ENCODE measurements around the gene RAB3C.
A peak's percentile ranks its signal among the peaks of the same experiment; 100 is the strongest.
"Not testable (repeated sequence)": the region's sequence is repeated elsewhere in the genome, so short reads cannot be mapped to it uniquely, and the experiment has no call there.

The RAB3C gene

GRCh38 chr5:58602889-58603288 is 20.0 kb downstream of the RAB3C start:
- DNase-seq: not testable (repeated sequence)

GRCh38 chr5:58606064-58606463 is 23.2 kb downstream of the RAB3C start:
- no peak for DNase-seq

- no peak for DNase-seq
Measured at GRCh38 chr5:58615972-58616371, 33.1 kb downstream of the RAB3C start.

- no peak for DNase-seq
Measured at GRCh38 chr5:58617241-58617640, 34.4 kb downstream of the RAB3C start.

GRCh38 chr5:58620336-58620735 is 37.5 kb downstream of the RAB3C start:
- no peak for DNase-seq

DNA sequence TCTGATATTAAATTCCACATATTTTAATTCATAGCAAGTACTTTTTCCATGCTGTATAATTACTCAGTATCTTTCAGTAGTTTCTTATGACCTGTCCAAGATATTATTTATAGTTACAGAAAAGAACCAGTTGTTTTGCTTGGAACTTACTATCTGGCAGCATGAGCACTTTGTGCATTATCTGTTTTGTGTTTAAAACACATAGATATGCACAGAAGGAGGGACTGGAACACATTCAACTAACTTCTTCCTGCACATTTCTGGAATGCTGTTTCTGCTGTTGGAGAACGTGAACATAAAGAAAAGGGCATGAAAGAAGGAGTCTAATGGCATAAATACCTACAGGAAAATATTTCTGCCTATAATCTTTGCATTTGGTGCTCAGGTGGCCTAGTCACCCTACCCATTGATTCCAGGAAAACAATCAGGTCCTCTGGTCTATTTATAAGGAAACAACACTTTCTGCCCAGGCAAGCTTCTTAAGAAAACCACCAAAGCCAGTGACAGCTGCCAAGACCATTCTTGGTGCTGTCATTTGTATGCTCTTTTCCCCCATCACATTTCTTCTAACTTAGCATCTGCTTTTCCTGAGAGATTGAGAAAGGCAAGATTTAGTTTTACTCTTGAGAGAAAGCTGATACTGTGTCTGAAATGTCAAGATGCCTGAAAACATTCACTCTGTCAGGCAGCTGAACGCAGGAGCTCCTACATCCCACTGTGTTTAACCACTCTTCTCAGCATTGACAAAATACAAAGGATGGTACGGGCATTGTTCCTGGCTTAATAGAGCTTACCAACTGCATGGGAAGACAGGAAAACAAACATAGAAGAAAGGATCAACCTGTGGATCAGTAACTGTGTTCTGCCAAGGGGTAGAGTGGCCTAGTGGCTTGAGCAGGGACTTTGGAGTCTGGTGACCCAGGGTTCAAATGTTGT is 40.3 kb downstream of the RAB3C start:
- peak in 3 of 58 donors; percentile 2 to 6 (median 2) for DNase-seq

DNA sequence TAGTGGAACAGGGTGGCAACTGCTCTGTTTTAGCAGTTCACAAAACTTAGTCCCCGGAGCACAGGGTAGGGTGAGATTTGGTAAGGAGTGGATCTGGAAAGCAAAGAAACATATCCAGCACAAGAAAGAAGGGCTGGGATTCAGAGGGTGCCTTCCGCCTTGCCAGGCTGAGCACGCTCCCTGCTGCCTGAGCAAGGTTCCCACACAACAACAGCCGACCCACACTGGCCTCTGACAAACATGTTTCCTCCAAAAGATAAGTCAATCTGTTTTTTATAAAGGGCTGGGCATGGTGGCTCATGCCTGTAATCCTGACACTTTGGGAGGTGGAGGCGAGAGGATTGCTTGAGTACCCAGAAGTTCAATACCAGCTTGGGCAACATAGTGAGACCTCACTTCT is 45.8 kb downstream of the RAB3C start:
- DNase-seq: no peak

- no peak for DNase-seq
Measured at GRCh38 chr5:58629271-58630159, 46.6 kb downstream of the RAB3C start.

GRCh38 chr5:58631895-58632294 is 49.0 kb downstream of the RAB3C start:
- DNase-seq: no peak

DNA sequence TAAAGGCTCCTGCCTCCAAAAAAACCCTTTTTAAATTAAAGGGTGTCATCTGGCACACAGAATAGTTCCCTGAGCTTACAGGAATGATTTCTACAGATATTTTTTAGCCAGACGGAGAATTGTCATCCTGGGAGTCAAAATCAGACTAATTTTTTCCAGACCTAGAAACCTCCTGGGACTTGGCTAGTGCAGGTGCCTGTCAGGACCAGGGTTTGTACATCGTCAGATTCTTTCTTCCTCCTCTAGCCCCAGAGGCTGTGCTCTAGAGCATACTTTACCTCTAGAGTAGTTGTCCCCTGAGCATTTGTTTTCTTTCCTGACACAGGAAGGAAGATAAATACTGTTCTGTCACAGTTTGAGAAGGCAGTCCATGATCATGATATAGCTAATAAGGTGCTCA is 52.5 kb downstream of the RAB3C start:
- DNase-seq: no peak

GRCh38 chr5:58640011-58640410 is 57.1 kb downstream of the RAB3C start:
- DNase-seq: no peak

- DNase-seq: no peak
Measured at GRCh38 chr5:58641533-58641932, 58.7 kb downstream of the RAB3C start.

DNA sequence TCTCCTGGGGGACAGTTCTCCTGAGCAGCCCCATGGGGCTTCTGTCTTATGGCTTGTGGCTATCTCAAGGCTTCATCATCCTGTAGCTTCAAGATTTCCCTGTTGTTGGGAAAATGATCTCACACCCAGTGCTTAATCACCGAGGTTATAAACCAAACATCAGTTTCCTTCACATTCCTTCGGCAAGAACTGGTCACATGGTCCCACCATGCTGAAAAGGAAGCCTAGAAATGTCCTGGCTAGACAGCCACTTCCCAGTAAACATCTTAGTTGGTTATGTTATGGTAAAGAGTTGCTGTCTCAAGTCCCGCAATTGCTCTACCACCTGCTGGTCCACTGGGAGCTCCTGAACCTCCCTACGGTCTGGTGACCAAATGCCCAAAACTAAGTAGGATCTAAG is 66.0 kb downstream of the RAB3C start:
- DNase-seq: no peak

DNA sequence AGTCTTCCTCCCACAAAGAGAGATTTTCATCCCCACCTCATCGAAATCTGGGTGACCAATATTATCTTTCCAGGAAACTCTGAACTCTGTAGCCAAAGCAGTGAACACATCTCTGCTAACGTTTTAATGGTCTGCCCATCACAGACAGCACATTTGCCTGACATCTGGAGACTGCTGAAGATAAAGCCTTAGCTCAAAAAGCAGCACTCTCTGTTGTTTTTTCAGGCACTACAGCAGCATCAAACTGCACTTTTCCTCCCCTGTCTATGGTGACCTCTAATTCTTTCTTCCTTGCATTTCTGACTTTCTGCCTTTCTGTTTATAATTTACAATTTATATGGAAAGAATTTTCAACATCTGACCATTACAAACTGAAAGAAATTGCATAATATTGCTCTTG is 66.8 kb downstream of the RAB3C start:
- no peak for DNase-seq

DNA sequence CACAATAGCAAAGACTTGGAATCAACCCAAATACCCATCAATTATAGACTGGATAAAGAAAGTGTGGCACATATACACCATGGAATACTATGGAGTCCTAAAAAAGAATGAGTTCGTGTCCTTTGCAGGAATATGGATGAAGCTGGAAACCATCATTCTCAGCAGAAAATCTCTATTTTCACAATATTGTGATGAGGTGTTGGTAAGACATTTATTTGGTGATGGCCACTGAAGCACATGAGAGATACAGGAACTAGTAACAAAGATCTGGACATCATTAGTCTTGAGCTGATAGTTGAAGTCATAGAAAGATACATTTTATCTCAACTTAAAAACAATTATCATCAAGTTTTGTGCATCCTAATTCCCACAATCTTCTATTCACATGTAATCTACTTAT is 70.6 kb downstream of the RAB3C start:
- no peak for DNase-seq

GRCh38 chr5:58666141-58666540 is 83.3 kb downstream of the RAB3C start:
- DNase-seq: no peak

GRCh38 chr5:58666598-58667581 is 84.0 kb downstream of the RAB3C start:
- DNase-seq: peak in 1 of 58 donors; percentile 2

DNA sequence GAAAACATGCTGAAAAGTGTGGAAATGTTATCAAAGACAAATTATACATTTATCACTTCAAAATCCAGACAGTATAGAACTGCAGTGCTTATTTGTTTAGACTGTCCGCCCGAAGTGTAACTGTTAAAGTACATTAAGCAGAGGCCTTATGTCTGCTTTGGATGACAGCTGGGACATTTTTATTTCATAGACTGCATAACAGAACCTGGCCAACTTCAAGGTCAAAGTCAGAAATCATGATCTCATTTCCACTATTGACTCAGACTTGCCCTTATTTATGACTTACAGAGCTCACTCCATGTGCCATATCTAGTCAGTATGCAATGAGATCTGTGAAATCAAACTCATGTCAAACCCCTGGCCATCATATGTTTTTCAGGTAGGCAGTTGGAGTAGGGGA is 87.7 kb downstream of the RAB3C start:
- no peak for DNase-seq

DNA sequence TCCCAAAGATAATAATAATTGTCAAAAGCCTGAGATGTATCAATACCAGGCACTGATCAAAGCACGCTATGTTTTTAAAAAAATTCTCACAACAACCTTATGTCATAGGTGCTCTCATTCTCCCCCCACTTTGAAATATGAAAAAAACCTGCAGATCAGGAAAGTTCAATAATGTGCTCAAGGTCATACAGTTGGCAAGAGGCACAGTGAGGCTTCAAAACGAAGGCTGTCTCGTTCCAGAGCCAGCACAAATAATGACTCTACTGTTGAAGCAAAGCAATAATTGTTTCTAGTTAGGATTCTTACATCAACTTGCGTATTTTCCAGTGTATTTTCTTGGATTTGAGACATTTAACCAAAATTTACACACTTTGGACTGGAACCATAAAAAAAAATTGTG is 88.3 kb downstream of the RAB3C start:
- DNase-seq: no peak

DNA sequence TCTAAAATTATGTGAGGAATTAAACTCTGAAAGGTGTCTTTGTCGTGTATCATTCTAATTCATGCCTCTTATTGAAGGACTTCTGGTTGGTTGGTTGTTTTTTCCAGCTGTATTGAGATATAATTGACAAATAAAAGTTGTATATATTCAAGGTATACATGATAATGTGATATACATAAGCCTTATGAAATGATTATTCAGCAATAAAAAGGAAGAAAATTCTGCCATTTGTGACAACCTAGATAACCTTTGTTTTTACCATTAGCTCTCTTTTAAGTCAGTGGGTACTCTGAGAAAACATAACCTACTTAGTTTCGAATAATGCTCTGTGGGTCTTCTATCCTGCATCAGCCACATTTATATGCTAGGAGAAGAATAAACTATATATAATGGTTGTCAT is 89.6 kb downstream of the RAB3C start:
- DNase-seq: no peak

GRCh38 chr5:58674070-58674469 is 91.2 kb downstream of the RAB3C start:
- DNase-seq: no peak

All from anterior cingulate cortex (tissue), 58 donors.